HepG2 (cell line): ENCODE data around the gene C1QTNF5. TPM values are rescaled to one million over a fixed set of nuclear protein-coding genes. Genes with fewer than 3 reads are reported as not detected.

Source experiments
- ATRX ChIP-seq: sonication (generic); formaldehyde crosslinking; IDR thresholded peaks from 2 replicates; pipeline ENCODE4 v1.4.0; 2020; ENCODE audit warnings: missing genetic modification reagents, borderline replicate concordance
- DMAP1 ChIP-seq: IDR thresholded peaks from 2 replicates; pipeline ENCODE4 v1.6.1; 2016
- HIVEP1 ChIP-seq: sonication (generic); formaldehyde crosslinking; IDR thresholded peaks from 2 replicates; pipeline ENCODE4 v1.4.0; 2020; ENCODE audit warnings: mild to moderate bottlenecking, missing genetic modification reagents
- KLF16 ChIP-seq, 2 experiments: sonication (generic) in 1 of 2; formaldehyde crosslinking in 1 of 2; IDR thresholded peaks; 2 replicates each; pipeline versions ENCODE4 v1.6.1 to v1.8.0; 2016 to 2023; ENCODE audit warnings: missing genetic modification reagents in 2 of 2, missing compliant biosample characterization in 1 of 2
- MAF1 ChIP-seq: sonication (generic); formaldehyde crosslinking; IDR thresholded peaks from 2 replicates; pipeline ENCODE4 v1.5.0; 2020; ENCODE audit warnings: missing genetic modification reagents, borderline replicate concordance
- MAX ChIP-seq: IDR thresholded peaks from 2 replicates; pipeline ENCODE4 v1.6.1; 2012; ENCODE audit warnings: inconsistent platforms
- MAZ ChIP-seq, 2 experiments: sonication (generic) in 1 of 2; formaldehyde crosslinking in 1 of 2; IDR thresholded peaks; 2 replicates each; pipeline versions ENCODE4 v1.5.0 to v1.6.1; 2012 to 2020; ENCODE audit warnings: low read depth in 2 of 2, mild to moderate bottlenecking in 2 of 2, borderline replicate concordance in 1 of 2, improper control_type of control experiment in 1 of 2, low read length in 1 of 2, missing genetic modification reagents in 1 of 2, moderate library complexity in 1 of 2
- POLR2A ChIP-seq, 2 experiments: IDR thresholded peaks; 2 replicates each; pipeline ENCODE4 v1.6.1; 2011; ENCODE audit warnings: low read depth in 2 of 2, low read length in 2 of 2, mild to moderate bottlenecking in 1 of 2, moderate library complexity in 1 of 2; ENCODE audit not compliant: insufficient read depth in 1 of 2
- RAD51 ChIP-seq: fragments of 450-650 bp; IDR thresholded peaks from 2 replicates; pipeline ENCODE4 v1.6.1; 2016; ENCODE audit warnings: borderline replicate concordance
- SALL2 ChIP-seq: sonication (generic); formaldehyde crosslinking; IDR thresholded peaks from 2 replicates; pipeline ENCODE4 v1.8.1; 2023; ENCODE audit warnings: mild to moderate bottlenecking, missing genetic modification reagents, inconsistent platforms
- SETDB1 ChIP-seq: sonication (generic); formaldehyde crosslinking; IDR thresholded peaks from 2 replicates; pipeline ENCODE4 v1.5.1; 2020; ENCODE audit warnings: missing genetic modification reagents, mild to moderate bottlenecking, borderline replicate concordance
- SRSF9 ChIP-seq: fragments of 200-400 bp; formaldehyde crosslinking; IDR thresholded peaks from 2 replicates; pipeline ENCODE4 v1.6.1; 2018; ENCODE audit warnings: borderline replicate concordance, mild to moderate bottlenecking, low read depth, low read length; ENCODE audit not compliant: insufficient read depth, poor library complexity, severe bottlenecking
- TCF12 ChIP-seq, 2 experiments: fragments of 450-650 bp in 1 of 2; sonication (generic) in 1 of 2; formaldehyde crosslinking in 1 of 2; IDR thresholded peaks; 2 replicates each; pipeline versions ENCODE4 v1.6.1 to v1.8.0; 2017 to 2022; ENCODE audit warnings: antibody characterized with exemption in 1 of 2, mild to moderate bottlenecking in 1 of 2, missing genetic modification reagents in 1 of 2, moderate library complexity in 1 of 2
- WIZ ChIP-seq: sonication (generic); formaldehyde crosslinking; IDR thresholded peaks from 2 replicates; pipeline ENCODE4 v1.5.1; 2020; ENCODE audit warnings: mild to moderate bottlenecking, missing genetic modification reagents
- ZBTB10 ChIP-seq: sonication (generic); formaldehyde crosslinking; IDR thresholded peaks from 2 replicates; pipeline ENCODE4 v1.4.0; 2020; ENCODE audit warnings: missing genetic modification reagents, borderline replicate concordance
- ZFP91 ChIP-seq: sonication (generic); formaldehyde crosslinking; IDR thresholded peaks from 2 replicates; pipeline ENCODE4 v1.9.0; 2022; ENCODE audit warnings: missing genetic modification reagents, mild to moderate bottlenecking, borderline replicate concordance
- ZNF230 ChIP-seq: sonication (generic); formaldehyde crosslinking; IDR thresholded peaks from 2 replicates; pipeline ENCODE4 v1.4.0; 2020; ENCODE audit warnings: mild to moderate bottlenecking, missing genetic modification reagents
- ZNF253 ChIP-seq: sonication (generic); formaldehyde crosslinking; IDR thresholded peaks from 2 replicates; pipeline ENCODE4 v1.8.0; 2022; ENCODE audit warnings: mild to moderate bottlenecking, missing genetic modification reagents, borderline replicate concordance
- ZNF276 ChIP-seq: sonication (generic); formaldehyde crosslinking; IDR thresholded peaks from 2 replicates; pipeline ENCODE4 v1.4.0; 2020; ENCODE audit warnings: mild to moderate bottlenecking, low read depth, missing genetic modification reagents
- ZNF776 ChIP-seq: sonication (generic); formaldehyde crosslinking; IDR thresholded peaks from 2 replicates; pipeline ENCODE4 v1.4.0; 2020; ENCODE audit warnings: mild to moderate bottlenecking, missing genetic modification reagents
- ZNF891 ChIP-seq: sonication (generic); formaldehyde crosslinking; IDR thresholded peaks from 2 replicates; pipeline ENCODE4 v1.5.0; 2020; ENCODE audit warnings: mild to moderate bottlenecking, missing genetic modification reagents
- ZSCAN25 ChIP-seq: sonication (generic); formaldehyde crosslinking; IDR thresholded peaks from 2 replicates; pipeline ENCODE4 v1.8.0; 2022; ENCODE audit warnings: mild to moderate bottlenecking, missing genetic modification reagents
- polyA plus RNA-seq, 8 experiments: library from polyadenylated mRNA; depleted of rRNA in 3 of 8; stranded (reverse) in 7 of 8; unstranded in 1 of 8; fragments of >200 nt; fragmentation: Illumina TruSeq in 4 of 8; extraction: Trizol in 4 of 8; gene quantifications; 2 replicates each; pipeline versions ENCODE4 v1.2.1 to v1.2.3, GENCODE V29; 2011 to 2016; ENCODE audit warnings: low read depth in 4 of 8, missing spikeins in 1 of 8, mixed read lengths in 1 of 8; ENCODE audit not compliant: insufficient read depth in 1 of 8
- total RNA-seq, 5 experiments: library from RNA; depleted of rRNA; stranded (reverse); fragments of >200 nt; fragmentation: Illumina TruSeq; extraction: Trizol; gene quantifications; 2 replicates each; pipeline ENCODE4 v1.2.3, GENCODE V29; 2016; ENCODE audit warnings: low read depth in 1 of 5

The C1QTNF5 gene
- total and polyA plus RNA-seq, 2 of the 13 experiments (the other 11 are each of a cell fraction or from before 2014, with no cell fraction given): 0.86 to 1.2 TPM

- no peak for TF ChIP-seq SRSF9
- peak; percentile 41 to 66; a peak in 3 of 4 replicates for TF ChIP-seq POLR2A (IDR thresholded peaks at IDR 0.05; ENCODE audit: insufficient read depth in 1 of 2, low read depth in 2 of 2, low read length in 2 of 2)
- TF ChIP-seq ZNF253 (CRISPR knock-in tag): no peak
- no peak for TF ChIP-seq RAD51
- TF ChIP-seq KLF16 (CRISPR knock-in tag; IDR thresholded peaks at IDR 0.05): no peak
- TF ChIP-seq MAZ (IDR thresholded peaks at IDR 0.05; ENCODE audit: borderline replicate concordance, low read depth, low read length): no peak
- TF ChIP-seq MAZ (CRISPR knock-in tag; IDR thresholded peaks at IDR 0.05; ENCODE audit: low read depth): peak; percentile 53; the same call in 1 of the 2 replicates
- no peak; the same call in 1 of the 2 replicates for TF ChIP-seq ZBTB10 (CRISPR knock-in tag)
- TF ChIP-seq WIZ (CRISPR knock-in tag): no peak
- TF ChIP-seq ZNF230 (CRISPR knock-in tag): no peak
- no peak for TF ChIP-seq HIVEP1 (CRISPR knock-in tag)
- peak; percentile 53; the same call in 1 of the 2 replicates for TF ChIP-seq MAX
- TF ChIP-seq ZNF891 (CRISPR knock-in tag): peak; percentile 27; the same call in 1 of the 2 replicates
- 0 out of 2 replicates have a peak, but pooled peaks have one; percentile 21 for TF ChIP-seq SALL2 (CRISPR knock-in tag)
- no peak for TF ChIP-seq ATRX (CRISPR knock-in tag)
- TF ChIP-seq MAF1 (CRISPR knock-in tag): no peak
- no peak for TF ChIP-seq ZSCAN25
- no peak for TF ChIP-seq DMAP1
- no peak for TF ChIP-seq SETDB1 (CRISPR knock-in tag)
- 0 out of 2 replicates have a peak, but pooled peaks have one; percentile 43 for TF ChIP-seq ZNF776
- peak; percentile 60; the same call in 1 of the 2 replicates for TF ChIP-seq ZFP91 (CRISPR knock-in tag)
- TF ChIP-seq ZNF276: 0 out of 2 replicates have a peak, but pooled peaks have one; percentile 27
- no peak for TF ChIP-seq TCF12 (IDR thresholded peaks at IDR 0.05)
- TF ChIP-seq TCF12 (CRISPR knock-in tag; IDR thresholded peaks at IDR 0.05): no peak
Observed at GRCh38 chr11:119316729-119317591, 23.7 kb downstream of the C1QTNF5 start, which contains the start of gene MCAM (continued).
